D721Med (cell line): ENCODE results near the gene FUT7.

Source experiments
- DNase-seq: peaks from one replicate; pipeline ENCODE4 v3.0.0; 2011; ENCODE audit warnings: low spot score; ENCODE audit not compliant: insufficient read length
- FAIRE-seq: peaks from 2 replicates; lab custom pipeline; 2011; peaks lifted over from hg19 to GRCh38; lab: Jason Lieb, UNC
- TF ChIP-seq, protein P1 (sequence below): IDR thresholded peaks from 2 replicates; pipeline ENCODE4 v1.5.1; 2012; ENCODE audit warnings: mild to moderate bottlenecking, control low read depth; ENCODE audit not compliant: insufficient read depth; ENCODE audit errors: missing control alignments

FUT7 gene

DNA sequence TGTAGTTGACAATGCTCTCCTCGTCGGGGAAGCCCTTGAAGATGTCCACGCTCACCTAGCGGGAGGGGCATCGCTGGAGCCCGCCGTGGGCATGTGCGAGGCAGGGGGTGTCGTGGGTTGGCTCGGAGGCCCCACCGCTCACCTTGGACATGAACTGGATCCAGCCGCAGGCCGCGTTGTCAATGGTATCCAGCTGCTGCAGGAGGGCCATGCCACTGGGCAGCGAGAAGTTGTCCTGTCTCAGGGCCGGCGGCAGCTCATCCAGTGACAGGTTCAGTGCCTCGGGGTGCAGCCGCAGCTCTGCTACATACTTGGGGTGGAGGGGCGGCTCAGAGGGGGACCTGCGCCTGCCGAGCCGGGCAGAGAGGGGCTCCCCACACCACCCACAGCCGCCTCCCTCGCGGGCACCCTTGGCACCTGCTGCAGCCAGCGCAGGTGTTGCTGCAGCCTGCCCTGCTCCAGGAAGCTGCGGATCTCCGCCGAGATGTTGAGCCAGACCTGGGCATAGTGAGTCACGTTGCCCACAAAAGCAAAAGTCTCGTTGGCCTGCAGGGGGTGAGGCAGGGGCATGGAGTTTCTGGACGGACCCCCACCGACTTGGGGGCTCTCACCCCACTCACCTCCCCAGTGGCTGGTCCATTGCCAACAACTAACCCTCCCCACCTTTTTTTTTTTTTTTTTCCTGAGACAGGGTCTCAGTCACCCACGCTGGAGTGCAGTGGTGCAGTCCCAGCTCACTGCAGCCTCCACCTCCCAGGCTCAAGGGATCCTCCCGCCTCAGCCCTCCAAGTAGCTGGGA lies 12.9 kb downstream of the FUT7 start:
- DNase-seq (no peak), FAIRE-seq (no peak)
- TF ChIP-seq, protein P1, sequence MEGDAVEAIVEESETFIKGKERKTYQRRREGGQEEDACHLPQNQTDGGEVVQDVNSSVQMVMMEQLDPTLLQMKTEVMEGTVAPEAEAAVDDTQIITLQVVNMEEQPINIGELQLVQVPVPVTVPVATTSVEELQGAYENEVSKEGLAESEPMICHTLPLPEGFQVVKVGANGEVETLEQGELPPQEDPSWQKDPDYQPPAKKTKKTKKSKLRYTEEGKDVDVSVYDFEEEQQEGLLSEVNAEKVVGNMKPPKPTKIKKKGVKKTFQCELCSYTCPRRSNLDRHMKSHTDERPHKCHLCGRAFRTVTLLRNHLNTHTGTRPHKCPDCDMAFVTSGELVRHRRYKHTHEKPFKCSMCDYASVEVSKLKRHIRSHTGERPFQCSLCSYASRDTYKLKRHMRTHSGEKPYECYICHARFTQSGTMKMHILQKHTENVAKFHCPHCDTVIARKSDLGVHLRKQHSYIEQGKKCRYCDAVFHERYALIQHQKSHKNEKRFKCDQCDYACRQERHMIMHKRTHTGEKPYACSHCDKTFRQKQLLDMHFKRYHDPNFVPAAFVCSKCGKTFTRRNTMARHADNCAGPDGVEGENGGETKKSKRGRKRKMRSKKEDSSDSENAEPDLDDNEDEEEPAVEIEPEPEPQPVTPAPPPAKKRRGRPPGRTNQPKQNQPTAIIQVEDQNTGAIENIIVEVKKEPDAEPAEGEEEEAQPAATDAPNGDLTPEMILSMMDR, result no peak

DNA sequence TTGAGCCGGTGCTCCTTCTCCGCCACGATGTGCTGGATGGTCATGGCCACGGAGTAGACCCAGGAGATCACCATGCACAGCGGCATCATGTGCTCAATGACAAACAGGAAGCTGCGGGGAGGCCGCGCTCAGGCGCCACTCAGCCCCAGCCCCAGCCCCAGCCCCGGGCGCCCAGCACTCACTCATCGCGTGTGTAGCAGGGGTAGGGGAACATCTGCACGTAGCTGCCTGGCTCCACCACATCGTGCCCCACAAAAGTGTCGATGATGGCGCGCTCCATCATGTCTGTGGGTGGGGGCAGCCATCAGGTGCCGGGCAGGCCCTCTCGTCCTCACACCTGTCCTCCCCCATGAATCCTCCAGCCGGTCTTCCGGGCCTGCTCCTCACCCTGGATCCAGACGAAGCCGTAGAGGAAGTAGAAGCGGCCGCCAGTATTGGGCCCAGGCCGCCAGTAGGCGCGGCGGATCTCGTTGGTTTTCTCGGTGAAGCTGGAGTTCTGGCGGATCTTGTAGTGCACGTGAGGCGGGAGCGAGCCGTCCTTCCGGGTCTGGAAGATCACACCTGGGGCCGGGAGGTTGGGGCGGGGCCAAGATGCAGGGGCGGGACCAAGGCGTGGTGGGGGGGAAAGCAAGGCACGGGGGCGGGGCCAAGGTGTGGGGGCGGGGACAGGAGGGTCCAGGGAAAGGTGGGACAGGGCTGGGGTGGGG lies 13.9 kb downstream of the FUT7 start:
- FAIRE-seq, result no peak

DNA sequence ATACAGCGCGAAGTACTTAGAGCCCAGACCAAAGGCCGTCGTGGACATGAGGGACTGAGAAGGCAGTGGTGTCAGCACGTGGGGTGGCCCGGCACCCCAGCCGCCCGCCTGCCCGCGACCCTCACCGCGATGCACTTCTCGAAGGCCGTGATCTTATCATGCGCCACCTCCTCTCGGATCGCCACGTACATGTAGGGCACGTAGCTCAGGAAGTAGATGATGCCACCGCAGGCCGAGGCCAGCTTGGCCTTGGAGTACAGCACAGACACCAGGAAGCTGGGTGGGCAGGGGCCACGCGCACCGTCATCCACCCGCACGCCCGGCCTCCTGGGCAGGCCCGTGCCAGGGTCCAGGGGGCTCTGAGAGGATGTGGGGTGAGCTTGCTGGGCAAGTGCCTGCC lies 14.8 kb downstream of the FUT7 start:
- TF ChIP-seq, protein P1, result no peak
- FAIRE-seq, result no peak
- no peak for DNase-seq

More for the DNA sequence above, 13.9 kb downstream of the FUT7 start:
- DNase-seq, result no peak
- TF ChIP-seq, protein P1, result no peak

DNA sequence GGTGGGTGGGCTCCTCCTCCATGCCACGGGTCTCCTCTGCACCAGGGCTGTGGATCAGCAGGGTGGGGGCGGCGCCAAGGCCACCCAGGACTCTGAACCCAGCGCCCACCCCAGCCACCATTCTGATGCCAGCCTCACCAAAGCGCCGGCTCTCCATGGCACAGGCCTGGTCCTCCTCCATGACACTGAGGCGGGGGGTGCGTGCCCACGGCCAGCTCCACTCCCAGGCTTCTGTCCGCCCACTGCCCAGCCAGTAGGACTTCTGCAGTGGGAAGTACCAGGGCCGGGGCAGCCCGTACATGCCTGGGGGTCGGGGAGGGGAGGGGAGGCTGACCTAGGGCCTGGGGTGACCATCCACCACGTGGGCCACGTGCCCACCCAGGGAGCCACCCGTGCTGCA lies 15.5 kb downstream of the FUT7 start:
- no peak for FAIRE-seq

DNA sequence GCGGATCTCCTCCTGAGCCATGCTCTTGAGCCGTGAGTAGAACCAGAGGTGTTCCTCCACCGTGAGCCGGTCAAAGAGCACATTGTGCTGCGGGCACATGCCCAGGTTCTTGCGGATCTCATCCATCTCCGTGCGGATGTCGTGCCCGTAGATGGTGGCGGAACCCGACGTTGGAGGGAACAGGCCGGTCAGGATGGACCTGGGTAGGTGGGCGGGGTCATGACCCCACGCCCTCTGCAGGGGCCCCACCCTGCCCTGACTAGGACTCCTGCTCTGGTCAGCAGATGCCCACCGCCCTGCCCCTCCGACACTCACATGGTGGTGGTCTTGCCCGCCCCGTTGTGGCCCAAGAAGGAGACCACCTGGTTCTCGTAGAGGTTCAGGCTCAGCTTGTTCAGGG lies 15.9 kb downstream of the FUT7 start:
- no peak for FAIRE-seq
- TF ChIP-seq, protein P1, result no peak
- DNase-seq, result no peak

More for the DNA sequence above, 15.5 kb downstream of the FUT7 start:
- DNase-seq, result no peak
- TF ChIP-seq, protein P1, result no peak

DNA sequence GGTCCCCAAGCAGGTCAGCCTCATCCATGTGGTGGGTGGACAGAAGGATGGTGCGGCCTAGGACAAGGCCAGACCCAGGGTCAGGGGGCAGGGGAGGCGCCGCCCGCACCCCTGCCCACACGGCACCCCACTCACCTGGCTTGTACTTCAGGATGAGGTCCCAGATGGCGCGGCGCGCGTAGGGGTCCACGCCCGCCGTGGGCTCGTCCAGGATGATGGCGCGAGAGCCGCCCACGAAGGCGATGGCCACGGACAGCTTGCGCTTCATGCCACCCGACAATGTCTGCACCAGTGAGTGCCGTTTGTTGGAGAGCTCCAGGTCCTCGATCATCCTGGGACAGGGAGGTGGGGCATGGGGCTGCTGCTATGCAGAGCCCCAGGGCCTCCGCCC lies 16.4 kb downstream of the FUT7 start:
- TF ChIP-seq, protein P1, result no peak
- FAIRE-seq, result no peak
- no peak for DNase-seq
